Fibroblast of skin of right quadriceps (primary cell): ENCODE measurements around the gene SOX11.
"Not testable (repeated sequence)": the region's sequence is repeated elsewhere in the genome, so short reads cannot be mapped to it uniquely, and the experiment has no call there.

Experiments used
- DNase-seq: peaks from one replicate; pipeline ENCODE4 v3.0.0-alpha.2; 2013

Gene SOX11

DNA sequence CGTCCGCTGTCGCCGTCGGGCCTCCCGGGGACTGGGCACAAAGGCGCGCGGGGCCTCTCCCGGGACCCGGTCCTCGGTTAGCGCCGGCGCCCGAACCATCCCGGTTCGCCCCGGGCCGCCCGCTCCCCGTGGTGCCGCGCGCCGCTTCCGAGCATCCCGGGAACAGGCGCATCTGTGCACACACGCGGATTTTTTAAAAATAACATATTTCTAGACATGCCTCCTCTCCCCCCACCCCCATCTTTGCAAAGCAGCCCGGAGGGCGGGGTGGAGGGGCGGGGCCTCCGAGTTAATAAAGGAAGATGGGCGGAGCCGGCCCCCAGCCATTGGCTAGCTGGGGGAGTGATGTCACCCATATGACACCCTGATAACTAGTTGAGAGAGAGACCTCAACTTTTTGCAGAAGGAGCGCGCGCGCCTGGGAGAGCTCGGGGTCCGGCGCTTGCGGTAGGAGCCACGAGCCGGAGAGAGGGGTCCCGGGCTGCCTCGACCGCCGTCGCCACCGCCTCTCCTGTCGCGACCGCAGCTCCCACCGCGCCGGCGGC lies at the start of gene SOX11:
Gene SOX11, plus strand, starts transcription at position 400 of the 545 bp plus-strand sequence. CDS start 338 bp downstream, outside the sequence.
- DNase-seq, result peak; percentile 98

DNA sequence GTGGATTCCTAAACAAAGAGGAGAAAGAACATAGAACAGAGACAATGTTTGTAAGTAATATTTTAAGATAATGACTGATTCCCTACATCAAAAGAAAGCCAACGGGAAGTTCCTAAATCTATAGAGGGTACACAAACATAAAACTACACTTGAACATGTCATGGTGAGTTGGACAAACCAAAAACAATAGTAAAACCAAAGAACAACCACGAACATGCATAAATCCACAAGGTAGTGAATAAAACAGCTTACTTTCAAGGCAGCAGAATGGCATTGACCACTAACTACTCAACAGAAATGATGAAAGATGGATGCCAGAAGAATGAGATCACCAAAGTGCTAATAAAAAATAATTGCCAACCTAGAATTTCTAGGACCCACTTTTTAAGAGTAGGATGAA lies 39.5 kb upstream of the SOX11 start:
- DNase-seq, result peak; percentile 52

DNA sequence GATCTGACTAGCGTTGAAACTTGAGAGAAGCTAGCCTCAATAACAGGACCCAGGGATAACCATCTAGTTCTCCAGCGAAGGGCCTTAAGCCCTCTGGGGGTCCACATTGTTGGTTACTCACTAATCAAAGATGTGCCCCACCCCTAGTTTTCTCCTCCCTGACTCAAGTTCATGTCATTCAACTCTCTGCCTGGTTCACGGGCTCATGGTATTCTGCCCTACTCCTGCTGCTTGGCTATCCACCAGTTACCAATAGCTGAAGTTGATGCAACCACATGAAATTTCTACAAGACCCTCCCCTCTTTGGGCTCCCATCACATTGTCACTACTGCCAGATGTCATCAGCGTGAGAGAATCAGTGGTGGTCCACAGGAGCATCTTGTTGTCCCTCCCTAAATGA lies 38.4 kb upstream of the SOX11 start:
- not testable (repeated sequence) for DNase-seq

DNA sequence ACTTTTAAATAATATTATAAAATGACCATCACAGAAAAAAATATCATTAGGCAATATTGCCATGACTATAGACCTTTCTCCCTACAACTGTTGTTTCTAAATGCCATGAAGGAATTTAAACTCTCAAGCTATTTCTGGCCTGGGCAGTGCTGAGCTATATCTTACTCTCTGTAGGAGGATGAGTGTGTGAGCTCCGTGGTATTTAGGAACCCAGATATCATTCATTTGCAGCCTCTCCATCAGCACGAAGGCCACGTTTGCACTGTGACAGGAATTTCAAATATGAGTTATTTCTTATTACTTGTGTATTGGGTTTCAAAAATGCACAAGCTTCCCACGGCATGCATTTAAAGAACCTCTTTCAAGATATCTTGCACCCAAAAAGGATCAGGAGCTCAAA lies 35.0 kb upstream of the SOX11 start:
- no peak for DNase-seq

DNA sequence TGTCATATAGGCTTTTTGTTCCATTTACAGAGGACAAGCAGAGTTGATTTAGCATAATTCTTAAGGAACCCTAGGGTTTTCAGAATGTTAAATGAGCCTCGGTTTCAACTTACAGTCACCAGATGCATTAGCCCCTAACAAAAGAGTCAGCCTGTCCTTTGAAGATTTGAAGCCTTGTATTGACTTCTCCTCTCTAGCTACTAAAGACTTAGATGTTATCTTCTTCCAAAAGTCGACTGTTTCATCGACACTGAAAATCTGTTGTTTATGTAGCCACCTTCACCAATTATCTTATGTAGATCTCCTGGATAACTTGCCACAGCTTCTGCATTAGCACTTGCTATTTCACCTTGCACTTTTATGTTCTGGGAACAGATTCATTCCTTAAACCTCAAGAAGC lies 31.6 kb upstream of the SOX11 start:
- DNase-seq, result no peak

DNA sequence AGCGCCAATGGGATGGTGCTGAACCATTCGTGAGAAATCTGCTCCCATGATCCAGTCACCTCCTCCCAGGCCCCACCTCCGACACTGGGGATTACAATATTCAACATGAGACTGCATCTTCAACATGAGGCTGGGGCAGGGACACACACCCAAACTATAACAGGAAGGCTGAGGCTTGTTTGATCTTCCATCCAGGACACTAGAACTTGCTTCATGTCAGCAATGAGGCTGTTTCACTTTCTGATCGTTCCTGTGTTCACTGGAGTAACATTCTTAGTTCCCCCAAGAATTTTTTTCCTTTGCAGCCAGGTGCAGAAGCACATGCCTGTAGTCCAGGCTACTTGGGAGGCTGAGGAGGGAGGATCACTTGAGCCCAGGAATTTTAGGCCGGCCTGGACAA lies 30.8 kb upstream of the SOX11 start:
- no peak for DNase-seq

DNA sequence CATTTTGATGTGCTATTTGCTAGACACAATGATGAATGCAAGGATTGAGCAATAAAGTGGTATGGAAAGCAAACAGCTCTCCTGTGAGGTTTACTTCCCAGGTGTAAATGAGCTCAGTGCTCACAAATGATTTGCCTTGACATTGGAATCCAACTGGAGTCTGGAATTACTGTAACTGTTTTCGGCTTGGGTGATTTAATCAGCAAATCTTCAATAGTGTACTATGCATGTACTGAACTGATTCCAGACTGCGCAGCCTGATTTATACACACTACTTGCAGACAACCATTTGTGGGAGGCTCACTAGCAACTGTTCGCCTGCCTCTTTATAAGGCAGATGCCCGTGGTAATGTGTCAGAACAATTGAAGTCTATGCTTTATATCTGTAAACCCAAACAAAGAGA lies 27.9 kb upstream of the SOX11 start:
- no peak for DNase-seq

DNA sequence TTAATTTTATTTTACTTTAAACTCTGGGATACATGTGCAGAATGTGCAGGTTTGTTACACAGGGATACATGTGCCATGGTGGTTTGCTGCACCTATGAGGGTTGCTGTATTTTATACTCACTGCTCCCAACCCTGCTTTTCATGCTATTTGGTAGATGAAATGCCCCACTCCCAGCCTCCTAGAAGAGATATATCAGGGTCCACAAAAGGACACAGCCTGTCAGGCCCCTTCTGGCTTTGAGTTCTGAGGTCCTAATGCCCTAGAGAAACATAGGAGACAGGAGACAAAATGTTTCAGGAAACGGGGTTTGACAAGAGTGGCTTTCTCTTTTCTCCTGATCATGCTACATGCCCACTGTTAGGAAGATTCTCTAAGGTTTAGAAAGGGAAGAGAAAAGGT lies 27.1 kb upstream of the SOX11 start:
- DNase-seq, result no peak

DNA sequence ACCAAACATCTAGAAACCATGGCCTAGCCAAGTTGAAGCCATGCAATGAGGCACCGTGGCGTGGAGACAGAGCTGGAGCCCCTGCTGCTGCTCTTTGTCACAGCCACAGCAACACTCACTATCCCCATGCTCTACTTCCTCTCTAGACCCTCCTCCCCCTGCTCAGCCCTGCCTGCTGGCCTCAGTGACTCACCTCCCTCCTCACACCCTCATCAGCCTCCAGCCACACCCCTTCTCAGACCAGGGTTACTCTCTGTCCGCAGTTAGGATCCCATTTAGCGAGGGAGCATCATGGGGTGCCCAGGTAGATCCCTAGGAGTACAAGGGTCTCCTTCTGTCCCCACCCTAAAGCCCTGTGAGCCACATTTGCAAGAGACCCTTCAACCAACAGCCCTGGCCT lies 25.4 kb upstream of the SOX11 start:
- DNase-seq, result peak; percentile 21

DNA sequence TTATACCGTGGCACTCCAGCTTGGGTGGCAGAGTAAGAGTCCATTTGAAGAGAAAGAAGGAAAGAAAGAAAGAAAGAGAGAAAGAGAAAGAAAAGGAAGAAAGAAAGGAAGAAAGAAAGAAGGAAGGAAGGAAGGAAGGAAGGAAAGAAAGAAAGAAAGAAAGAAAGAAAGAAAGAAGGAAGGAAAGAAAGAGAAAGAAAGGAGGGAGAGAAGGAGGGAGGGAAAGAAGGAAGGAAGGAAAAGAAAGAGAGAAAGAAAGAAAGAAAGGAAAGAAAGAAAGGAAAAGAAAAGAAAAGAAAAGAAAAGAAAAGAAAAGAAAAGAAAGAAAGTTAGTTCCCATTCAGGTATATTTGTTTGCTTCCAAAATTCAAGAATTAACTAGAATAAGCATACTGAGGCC lies 24.5 kb upstream of the SOX11 start:
- DNase-seq, result not testable (repeated sequence)

DNA sequence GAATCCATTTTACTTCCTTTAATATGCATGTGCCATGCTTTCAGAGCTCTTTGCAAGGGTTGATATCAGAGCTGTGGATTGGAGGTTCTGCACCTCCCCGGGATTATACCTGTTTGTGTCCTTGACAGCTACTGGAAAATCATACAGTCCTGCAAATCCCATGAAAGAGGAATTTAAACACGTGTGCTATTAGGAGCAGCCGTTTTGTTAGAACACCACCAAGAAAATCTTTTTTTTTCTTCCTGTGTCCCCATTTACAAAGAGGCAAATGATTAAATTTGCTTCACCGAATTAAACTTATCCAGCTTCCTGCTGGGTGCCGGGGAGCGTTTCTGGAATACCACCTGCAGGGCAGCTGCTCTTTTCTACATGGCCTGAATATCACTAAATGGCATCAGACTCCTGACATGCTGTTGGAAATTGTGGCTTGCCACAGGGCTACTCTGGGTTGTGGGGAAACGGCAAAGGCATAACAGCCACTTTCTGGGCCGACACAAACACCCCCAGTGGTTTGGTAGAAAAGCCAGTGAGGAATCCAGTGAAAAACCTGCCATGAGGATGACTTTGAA lies 23.4 kb upstream of the SOX11 start:
- no peak for DNase-seq

DNA sequence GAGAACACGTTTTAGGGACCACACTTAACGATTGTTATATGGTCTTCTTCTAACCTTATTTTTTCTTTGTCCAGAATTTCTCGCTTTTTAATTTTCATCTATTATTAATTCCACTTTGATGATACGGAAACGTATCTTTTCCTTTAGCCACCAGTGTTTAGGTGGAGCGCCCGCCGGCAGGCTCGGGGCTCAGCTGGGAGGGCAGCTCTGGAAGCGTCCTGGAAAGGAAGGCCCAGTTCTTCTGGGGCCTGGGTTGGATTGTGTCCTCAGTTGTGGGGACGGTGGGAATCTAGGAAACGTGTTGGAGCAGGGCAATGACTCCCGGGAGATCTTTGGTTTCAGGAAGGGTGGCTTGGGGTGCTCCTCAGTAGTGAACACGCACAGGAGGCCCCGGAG lies 19.4 kb upstream of the SOX11 start:
- no peak for DNase-seq

DNA sequence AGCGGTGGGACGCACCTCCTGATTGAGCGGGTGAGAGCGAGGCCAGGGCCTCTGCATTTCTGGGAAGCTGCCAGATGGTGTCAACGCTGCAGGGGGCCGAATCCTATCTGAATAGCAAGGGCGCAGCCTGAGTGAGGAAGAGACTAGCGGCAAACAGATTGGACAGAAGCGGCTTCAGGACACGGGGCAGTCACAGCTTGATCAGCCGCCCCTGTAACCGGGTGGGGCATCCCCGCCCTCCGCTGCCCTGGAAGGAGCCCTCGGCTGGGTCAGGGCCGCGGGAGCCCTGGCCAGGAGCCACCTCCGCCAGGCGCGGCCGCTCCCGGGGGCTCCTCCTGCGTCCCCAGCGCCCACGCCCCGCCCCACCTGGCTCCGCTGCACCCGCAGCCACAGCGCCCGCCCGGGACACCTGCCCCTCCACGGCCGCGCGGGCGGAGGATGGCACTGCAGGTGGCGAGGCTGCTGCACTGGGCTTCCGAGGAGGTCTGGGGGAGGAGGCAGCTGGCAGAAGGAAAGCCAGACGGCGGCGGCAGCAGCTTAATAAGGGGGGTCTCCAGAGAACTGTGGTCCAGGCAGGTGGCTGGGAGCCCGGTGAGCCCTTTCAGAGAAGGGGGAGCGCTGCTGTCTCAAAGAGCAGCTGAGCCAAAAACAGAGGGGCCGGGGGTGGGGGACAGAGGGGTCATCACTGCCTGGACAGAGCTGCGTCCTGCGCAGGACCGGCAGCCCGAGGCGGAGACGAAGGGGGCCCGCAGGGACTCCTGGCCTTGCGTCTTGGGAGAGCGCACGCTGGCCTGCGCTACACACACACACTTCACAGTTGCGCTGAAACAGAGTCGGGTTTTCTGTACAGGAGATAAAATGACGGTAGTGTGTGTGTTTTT lies 18.8 kb upstream of the SOX11 start:
- no peak for DNase-seq

DNA sequence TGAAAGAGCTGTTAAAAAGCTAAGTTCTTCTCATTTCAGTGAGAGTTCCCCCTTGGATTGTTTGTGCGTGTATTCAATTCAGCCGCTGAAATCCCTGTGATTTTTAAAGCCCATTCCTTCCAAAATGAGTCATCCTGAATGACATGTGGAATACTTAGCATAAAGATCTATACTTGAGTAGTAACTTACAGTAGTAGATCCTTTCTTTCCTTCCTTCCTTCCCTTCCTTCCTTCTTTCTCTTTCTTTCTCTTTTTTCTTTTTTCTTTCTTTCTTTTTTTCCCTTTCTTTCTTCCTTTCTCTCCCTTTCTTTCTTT lies 18.2 kb upstream of the SOX11 start:
- DNase-seq, result peak; percentile 63

DNA sequence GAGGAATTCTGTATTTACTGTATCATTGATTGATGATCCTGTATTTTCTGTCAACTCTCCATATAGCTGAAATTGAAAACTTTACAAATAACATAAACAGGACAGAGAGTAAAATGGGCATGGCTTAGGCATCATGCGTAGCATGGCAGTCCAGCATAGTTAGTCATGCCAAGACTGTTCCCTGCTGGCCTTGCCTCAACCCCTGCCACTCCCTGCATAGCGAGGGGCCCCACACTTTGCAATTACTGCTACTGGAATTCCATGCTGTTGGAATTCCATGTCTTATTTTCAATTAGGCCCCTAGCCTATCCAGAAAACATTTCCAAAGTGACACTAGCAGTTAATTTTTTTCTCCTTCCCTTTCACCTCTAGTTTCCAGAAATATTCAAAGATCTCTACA lies 15.1 kb upstream of the SOX11 start:
- no peak for DNase-seq

DNA sequence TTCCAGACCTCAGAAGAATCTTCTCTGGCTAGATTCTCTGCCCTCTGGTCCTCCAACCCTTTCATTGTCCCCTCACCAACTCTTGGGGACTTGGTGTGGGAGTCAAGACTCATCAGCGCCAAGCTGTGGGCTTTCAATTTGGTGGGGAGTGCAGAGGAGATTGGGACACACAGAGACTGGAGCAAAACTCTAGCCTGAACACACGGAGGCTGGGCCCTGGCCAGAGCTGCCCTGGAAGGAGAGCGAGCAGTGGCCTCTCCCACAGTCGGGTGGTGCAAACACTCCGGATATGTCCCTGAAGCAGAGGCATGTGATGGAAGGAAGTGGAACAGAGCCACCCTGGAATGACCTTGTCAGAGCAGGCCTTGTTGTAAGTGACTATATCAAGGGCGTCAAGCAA lies 8.7 kb upstream of the SOX11 start:
- DNase-seq, result no peak

DNA sequence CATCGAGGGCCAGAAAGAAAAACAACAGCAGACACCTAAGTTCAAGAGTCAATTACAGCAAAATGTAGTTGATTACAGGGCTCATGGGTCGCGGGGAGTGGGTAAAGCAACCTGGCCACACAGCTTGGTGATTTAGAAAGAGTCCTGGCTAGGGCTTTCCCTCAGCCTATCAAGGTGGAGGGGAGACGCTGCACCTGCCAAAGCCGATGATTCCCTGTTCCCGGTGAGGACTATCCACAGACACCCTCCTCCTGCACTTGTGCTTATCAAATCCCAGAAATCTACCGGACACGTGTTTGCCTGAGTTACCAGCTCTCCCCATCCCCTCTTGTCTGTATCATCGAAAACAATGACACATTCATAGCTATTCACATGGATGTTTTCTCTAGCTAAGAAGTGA lies 7.0 kb upstream of the SOX11 start:
- no peak for DNase-seq

DNA sequence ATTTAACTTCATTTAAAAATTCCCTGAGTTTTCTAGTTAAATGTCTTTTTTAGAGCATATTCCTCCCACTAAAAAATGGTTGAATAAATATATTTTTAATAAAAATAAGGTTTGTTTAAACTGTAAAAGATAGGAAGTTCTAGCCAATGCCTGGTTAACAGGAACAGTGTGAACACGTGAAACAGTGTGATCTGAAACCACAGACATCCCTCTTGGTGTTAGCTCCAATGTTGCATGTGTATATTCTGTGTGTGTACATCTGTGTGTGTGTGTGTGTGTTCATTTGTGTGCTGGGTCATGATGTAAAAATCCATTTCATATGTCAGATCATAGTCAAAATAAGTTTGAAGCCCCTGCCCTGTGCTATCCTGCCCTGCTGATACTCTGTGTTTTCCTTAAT lies 6.1 kb upstream of the SOX11 start:
- no peak for DNase-seq

DNA sequence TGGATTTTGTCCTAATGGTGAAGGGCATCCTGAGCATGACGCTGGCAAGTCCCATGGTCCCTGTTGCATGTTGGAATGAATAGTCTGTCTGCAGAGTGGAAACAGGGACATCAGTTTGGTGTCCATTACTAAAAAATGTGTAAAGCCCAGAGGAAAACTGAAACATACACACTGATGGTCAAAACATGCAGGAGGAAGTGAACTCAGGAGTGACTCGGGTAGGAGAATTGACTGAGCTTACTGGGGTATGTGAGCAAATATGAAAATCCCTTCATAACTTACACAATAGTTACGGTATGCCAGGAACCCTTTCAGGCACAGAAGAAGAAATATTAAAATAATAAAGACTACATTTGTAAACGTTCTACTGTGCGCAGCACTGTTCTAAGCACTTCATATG lies 5.6 kb upstream of the SOX11 start:
- DNase-seq, result no peak

DNA sequence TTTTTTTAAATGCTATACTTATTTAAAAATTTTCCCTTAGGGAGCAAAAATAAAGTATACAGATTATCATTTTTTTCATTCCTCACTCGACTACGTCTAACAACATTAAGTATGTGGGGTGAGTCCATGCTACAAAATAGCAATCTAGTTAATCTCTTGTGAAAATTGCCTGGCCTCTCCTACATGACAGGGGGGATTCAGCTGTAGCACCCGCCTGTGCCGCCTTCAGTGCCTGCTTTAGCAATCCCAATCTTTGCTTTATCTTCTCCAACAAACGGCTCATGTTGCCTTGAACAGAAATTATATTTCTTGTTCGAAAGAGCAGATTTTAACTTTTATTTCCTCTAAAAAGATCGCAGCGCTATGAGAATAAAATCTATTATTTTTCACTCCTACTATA lies 2.4 kb upstream of the SOX11 start:
- no peak for DNase-seq

DNA sequence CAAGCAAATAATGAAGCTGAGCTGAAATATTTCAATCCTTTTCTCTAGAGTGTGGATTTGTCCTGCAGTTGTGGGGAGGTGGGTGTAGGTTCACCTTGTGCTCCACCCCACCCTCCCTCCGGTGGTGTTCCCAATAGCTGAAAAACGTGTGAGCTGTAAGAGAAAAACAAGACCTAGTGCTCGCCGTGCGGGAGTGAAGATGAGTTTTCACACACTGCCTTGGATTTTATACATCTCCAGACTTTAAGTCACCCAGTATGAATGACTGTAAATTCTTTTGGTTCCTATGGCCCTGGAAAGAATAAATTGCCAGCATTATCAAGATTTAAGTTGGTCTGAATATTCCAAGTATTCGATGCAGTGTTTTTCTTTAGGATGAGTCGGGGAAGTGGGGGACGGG lies 1.9 kb upstream of the SOX11 start:
- DNase-seq, result peak; percentile 45

DNA sequence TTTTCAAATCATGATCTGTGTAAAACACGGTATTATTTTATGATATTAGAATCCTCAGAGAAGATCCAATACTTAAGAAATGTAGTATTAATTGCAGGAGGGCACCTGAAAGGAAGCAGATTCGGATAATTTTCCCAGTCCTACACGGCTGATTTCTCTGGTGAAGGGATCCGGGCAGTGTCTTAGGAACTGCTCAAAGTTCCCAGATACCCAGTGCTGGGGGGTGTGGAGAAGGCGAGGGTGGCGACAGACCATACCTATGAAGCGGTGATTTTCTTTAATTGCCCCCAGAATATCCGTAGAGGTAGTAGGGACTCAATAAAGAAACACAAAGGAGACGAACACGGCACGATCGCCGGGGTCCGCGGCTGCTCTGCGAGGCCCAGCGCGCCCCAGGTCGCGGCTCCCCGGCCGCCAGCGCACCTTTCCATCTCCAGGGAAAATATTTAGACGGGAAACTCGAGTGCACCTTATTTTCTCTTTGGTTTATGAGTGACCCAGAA lies 1.4 kb upstream of the SOX11 start:
- no peak for DNase-seq

DNA sequence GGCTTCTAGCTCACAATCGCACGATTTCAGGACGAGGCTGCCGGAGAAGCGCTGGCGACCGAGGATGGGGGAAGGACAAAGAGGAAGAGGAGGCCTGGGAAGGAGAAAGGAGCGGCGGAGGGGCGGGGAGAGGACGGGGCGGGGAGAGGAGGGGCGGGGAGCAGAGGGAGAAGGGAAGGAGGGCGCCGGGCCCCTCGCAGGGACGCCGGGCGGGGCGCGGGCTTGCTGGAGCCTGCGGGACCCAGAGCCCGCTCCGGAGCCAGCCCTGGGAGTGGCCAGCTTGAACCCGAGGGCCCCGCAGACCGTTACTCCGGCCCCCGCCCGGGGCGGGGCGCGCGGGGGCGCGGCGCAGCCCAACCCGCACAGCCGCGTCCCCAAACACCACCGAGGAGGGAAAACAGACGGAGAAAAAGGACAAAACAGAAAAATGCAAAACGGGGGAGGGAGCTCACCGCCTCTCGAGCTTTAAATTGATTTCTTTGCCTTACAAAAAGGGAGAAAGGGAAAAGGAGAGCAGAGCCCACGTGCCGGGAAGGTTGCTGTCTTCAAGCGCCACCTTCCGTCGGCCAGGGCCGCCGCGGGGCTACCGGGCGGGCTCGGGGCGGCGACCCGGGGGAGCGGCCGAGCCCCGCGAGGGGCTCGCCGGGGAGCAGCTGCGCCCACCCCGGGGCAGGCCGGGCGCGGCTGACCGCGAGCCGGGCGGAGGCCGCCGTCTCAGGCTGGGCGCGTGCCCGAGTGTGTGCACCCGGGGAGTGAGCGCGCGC lies 781 bp upstream of the SOX11 start:
- DNase-seq, result peak; percentile 82
